ENCODE results near the gene VPS36. TPM values are rescaled to one million over a fixed set of nuclear protein-coding genes. Genes with fewer than 3 reads are reported as not detected.

Gene VPS36
- total RNA-seq, 1 donor from 2014 or later: 72.7 TPM

DNA sequence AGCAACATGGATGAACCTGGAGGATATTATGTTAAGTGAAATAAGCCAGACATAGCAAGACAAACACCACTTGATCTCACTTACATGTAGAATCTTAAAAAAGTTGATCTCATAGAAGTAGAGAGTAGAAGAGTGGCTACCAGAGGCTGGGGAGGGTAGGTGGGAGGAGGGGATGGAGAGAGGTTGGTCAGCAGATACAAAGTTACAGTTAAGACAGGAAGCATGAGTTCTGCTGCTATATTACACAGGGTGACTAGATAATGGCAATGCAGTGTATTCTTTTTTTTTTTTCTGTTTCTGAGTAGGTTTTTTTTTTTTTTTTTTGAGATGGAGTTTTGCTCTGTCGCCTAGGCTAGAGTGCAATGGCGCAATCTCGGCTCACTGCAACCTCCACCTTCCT is 29.2 kb downstream of the VPS36 start:
- H3K79me2 ChIP-seq (ENCODE audit: low read depth): no peaks in the 10 kb centered on the region
- peaks cover 2% of the 10 kb centered on the region for H3K27me3 Mint-ChIP-seq (ENCODE audit: insufficient read depth, low read depth)

GRCh38 chr13:52419080-52419479 is 31.4 kb downstream of the VPS36 start:
- no peaks in the 10 kb centered on the region for H3K79me2 ChIP-seq (ENCODE audit: low read depth)
- no peaks in the 10 kb centered on the region for H3K27me3 ChIP-seq
- no peak overlapping the region for H3K4me3 Mint-ChIP-seq
- no peaks in the 10 kb centered on the region for H4K20me1 ChIP-seq (ENCODE audit: low read depth)
- TF ChIP-seq CTCF (IDR thresholded peaks at IDR 0.05) (no peak), EZH2 (IDR thresholded peaks at IDR 0.05) (no peak), EZH2phosphoT487 (IDR thresholded peaks at IDR 0.05) (no peak)
- no peaks in the 10 kb centered on the region for H3K9me3 ChIP-seq (ENCODE audit: low read depth)
- H3K27ac Mint-ChIP-seq: peak overlapping the region; percentile 46
- peaks cover 10% of the 10 kb centered on the region for H3K36me3 ChIP-seq
- H3K9ac ChIP-seq: no peak overlapping the region
- H3K9me3 Mint-ChIP-seq: no peaks in the 10 kb centered on the region
- H3K4me3 ChIP-seq: no peak overlapping the region
- H3K4me1 ChIP-seq: no peaks in the 10 kb centered on the region
- H3K27me3 Mint-ChIP-seq (ENCODE audit: insufficient read depth, low read depth): no peaks in the 10 kb centered on the region
- H3F3A ChIP-seq (ENCODE audit: low read depth): no peaks in the 10 kb centered on the region
- no peak for DNase-seq (ENCODE audit: low spot score)
- H3K4me1 Mint-ChIP-seq: no peaks in the 10 kb centered on the region
- no peak overlapping the region for H3K4me2 ChIP-seq
- peaks cover 38% of the 10 kb centered on the region for H3K36me3 Mint-ChIP-seq
- no peak overlapping the region for H3K27ac ChIP-seq
- H2AFZ ChIP-seq (replicated peaks): no peak overlapping the region

More for the DNA sequence above, 29.2 kb downstream of the VPS36 start:
- TF ChIP-seq EZH2 (IDR thresholded peaks at IDR 0.05) (no peak), EZH2phosphoT487 (IDR thresholded peaks at IDR 0.05) (no peak), CTCF (IDR thresholded peaks at IDR 0.05) (no peak)
- no peak overlapping the region for H3K4me2 ChIP-seq
- Mint-ChIP-seq H3K36me3 (peaks cover 39% of the 10 kb centered on the region), H3K27ac (no peak overlapping the region), H3K4me1 (no peaks in the 10 kb centered on the region), H3K4me3 (no peak overlapping the region), H3K9me3 (no peaks in the 10 kb centered on the region)
- no peaks in the 10 kb centered on the region for H3F3A ChIP-seq (ENCODE audit: low read depth)
- no peaks in the 10 kb centered on the region for H3K27me3 ChIP-seq
- no peak overlapping the region for H2AFZ ChIP-seq (replicated peaks)
- no peaks in the 10 kb centered on the region for H4K20me1 ChIP-seq (ENCODE audit: low read depth)
- no peaks in the 10 kb centered on the region for H3K9me3 ChIP-seq (ENCODE audit: low read depth)
- DNase-seq (ENCODE audit: low spot score): no peak
- H3K4me1 ChIP-seq: no peaks in the 10 kb centered on the region
- H3K36me3 ChIP-seq: peaks cover 15% of the 10 kb centered on the region
- H3K9ac ChIP-seq: no peak overlapping the region
- no peak overlapping the region for H3K4me3 ChIP-seq
- H3K27ac ChIP-seq: no peak overlapping the region

- Histone ChIP-seq H4K20me1 (ENCODE audit: low read depth) (no peaks in the 10 kb centered on the region), H3K27me3 (no peaks in the 10 kb centered on the region), H3K9me3 (ENCODE audit: low read depth) (no peaks in the 10 kb centered on the region), H3F3A (ENCODE audit: low read depth) (no peaks in the 10 kb centered on the region), H3K9ac (no peak overlapping the region), H3K36me3 (peaks cover 3% of the 10 kb centered on the region), H3K79me2 (ENCODE audit: low read depth) (no peaks in the 10 kb centered on the region), H2AFZ (replicated peaks) (no peak overlapping the region), H3K4me3 (no peak overlapping the region), H3K4me2 (no peak overlapping the region), H3K27ac (no peak overlapping the region), H3K4me1 (no peaks in the 10 kb centered on the region)
- no peaks in the 10 kb centered on the region for H3K4me1 Mint-ChIP-seq
- DNase-seq (ENCODE audit: low spot score): no peak
- H3K36me3 Mint-ChIP-seq: peaks cover 28% of the 10 kb centered on the region
- TF ChIP-seq CTCF (IDR thresholded peaks at IDR 0.05): no peak
- TF ChIP-seq EZH2phosphoT487 (IDR thresholded peaks at IDR 0.05): no peak
- TF ChIP-seq EZH2 (IDR thresholded peaks at IDR 0.05): no peak
- H3K9me3 Mint-ChIP-seq: no peaks in the 10 kb centered on the region
- no peaks in the 10 kb centered on the region for H3K27me3 Mint-ChIP-seq (ENCODE audit: insufficient read depth, low read depth)
- H3K27ac Mint-ChIP-seq: no peak overlapping the region
- no peak overlapping the region for H3K4me3 Mint-ChIP-seq
Measured at GRCh38 chr13:52414963-52415362, 35.5 kb downstream of the VPS36 start.

Data from neural progenitor cell (in vitro differentiated cells).